Osteocyte (in vitro differentiated cells): ENCODE measurements around the gene ATP8B4. TPM values are rescaled to one million over a fixed set of nuclear protein-coding genes. Genes with fewer than 3 reads are reported as not detected.

Source experiments
- DNase-seq: peaks from one replicate; pipeline ENCODE4 v3.0.0; 2021; ENCODE audit warnings: mixed read lengths; ENCODE audit not compliant: unreplicated experiment; ENCODE audit errors: extremely low spot score
- H3K27ac Mint-ChIP-seq: one replicate; pipeline ENCODE4 v1.8.0; 2021; ENCODE audit warnings: mild to moderate bottlenecking, mixed read lengths; ENCODE audit not compliant: unreplicated experiment
- H3K27me3 Mint-ChIP-seq: one replicate; pipeline ENCODE4 v1.8.0; 2021; ENCODE audit warnings: mixed read lengths; ENCODE audit not compliant: unreplicated experiment
- H3K36me3 Mint-ChIP-seq: one replicate; pipeline ENCODE4 v1.8.0; 2021; ENCODE audit warnings: mixed read lengths; ENCODE audit not compliant: unreplicated experiment
- H3K4me1 Mint-ChIP-seq: one replicate; pipeline ENCODE4 v1.8.0; 2021; ENCODE audit warnings: mixed read lengths; ENCODE audit not compliant: unreplicated experiment
- H3K4me3 Mint-ChIP-seq: one replicate; pipeline ENCODE4 v1.8.0; 2021; ENCODE audit warnings: mild to moderate bottlenecking, moderate library complexity, mixed read lengths; ENCODE audit not compliant: unreplicated experiment
- H3K9me3 Mint-ChIP-seq: one replicate; pipeline ENCODE4 v1.8.0; 2021; ENCODE audit warnings: mixed read lengths; ENCODE audit not compliant: unreplicated experiment
- total RNA-seq: library from RNA; stranded (reverse); gene quantifications from 2 replicates; pipeline ENCODE4 v1.2.1, GENCODE V29; 2021
- TF ChIP-seq, protein P1 (sequence below): fragments of 200-600 bp; sonication (generic); IDR thresholded peaks from 2 replicates; pipeline ENCODE4 v1.5.0; 2021; ENCODE audit warnings: antibody characterized with exemption, mild to moderate bottlenecking, moderate library complexity

Gene ATP8B4
- total RNA-seq, 1 donor from 2014 or later, result not detected

DNA sequence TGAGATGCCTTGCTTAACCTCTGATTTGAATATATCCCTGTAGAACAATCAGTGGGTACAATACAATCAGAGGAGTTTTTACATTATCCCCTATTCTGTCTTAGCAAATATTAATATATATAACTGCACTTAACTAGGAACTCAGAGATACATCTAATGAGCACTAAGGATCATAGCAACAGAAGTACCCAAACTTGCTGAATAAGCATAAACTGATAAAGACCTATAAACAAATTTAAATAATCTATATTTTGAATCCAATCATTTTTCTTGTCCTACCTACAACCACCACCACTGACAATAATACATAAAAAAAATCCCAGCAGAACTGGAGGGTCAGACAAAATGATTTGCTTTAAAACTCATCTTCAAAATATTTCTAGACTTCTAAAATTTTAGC, 106.2 kb downstream of the ATP8B4 start:
- H3K27ac Mint-ChIP-seq, result no peak overlapping the region
- DNase-seq, result no peak
- TF ChIP-seq, protein P1, sequence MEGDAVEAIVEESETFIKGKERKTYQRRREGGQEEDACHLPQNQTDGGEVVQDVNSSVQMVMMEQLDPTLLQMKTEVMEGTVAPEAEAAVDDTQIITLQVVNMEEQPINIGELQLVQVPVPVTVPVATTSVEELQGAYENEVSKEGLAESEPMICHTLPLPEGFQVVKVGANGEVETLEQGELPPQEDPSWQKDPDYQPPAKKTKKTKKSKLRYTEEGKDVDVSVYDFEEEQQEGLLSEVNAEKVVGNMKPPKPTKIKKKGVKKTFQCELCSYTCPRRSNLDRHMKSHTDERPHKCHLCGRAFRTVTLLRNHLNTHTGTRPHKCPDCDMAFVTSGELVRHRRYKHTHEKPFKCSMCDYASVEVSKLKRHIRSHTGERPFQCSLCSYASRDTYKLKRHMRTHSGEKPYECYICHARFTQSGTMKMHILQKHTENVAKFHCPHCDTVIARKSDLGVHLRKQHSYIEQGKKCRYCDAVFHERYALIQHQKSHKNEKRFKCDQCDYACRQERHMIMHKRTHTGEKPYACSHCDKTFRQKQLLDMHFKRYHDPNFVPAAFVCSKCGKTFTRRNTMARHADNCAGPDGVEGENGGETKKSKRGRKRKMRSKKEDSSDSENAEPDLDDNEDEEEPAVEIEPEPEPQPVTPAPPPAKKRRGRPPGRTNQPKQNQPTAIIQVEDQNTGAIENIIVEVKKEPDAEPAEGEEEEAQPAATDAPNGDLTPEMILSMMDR, result no peak
- H3K4me1 Mint-ChIP-seq, result no peaks in the 10 kb centered on the region
- H3K9me3 Mint-ChIP-seq, result no peaks in the 10 kb centered on the region
- peaks cover 36% of the 10 kb centered on the region for H3K27me3 Mint-ChIP-seq
- no peak overlapping the region for H3K4me3 Mint-ChIP-seq
- H3K36me3 Mint-ChIP-seq, result no peaks in the 10 kb centered on the region

DNA sequence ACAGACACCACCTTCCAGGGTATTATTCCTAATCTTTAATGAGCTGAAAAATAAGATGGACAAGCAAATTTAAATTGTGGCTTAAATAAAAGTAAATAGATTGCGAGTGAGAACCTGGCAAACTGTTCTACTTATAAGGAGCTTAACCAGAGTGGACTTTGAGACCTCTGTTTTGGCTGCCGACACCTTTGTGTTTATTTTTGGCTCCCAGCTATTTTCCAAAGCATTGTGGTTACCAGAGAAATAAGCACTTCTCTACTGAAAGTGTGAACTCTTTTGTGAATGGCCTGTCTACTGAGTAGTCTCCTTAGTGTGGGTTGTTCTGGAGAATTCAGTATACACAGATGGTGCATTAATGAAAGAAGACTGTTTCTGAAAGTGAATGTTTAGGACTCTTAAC, 109.4 kb downstream of the ATP8B4 start:
- Mint-ChIP-seq H3K4me1 (no peaks in the 10 kb centered on the region), H3K27ac (no peak overlapping the region), H3K9me3 (no peaks in the 10 kb centered on the region), H3K36me3 (no peaks in the 10 kb centered on the region), H3K27me3 (peaks cover 35% of the 10 kb centered on the region), H3K4me3 (no peak overlapping the region)
- no peak for DNase-seq
- TF ChIP-seq, protein P1, result no peak

DNA sequence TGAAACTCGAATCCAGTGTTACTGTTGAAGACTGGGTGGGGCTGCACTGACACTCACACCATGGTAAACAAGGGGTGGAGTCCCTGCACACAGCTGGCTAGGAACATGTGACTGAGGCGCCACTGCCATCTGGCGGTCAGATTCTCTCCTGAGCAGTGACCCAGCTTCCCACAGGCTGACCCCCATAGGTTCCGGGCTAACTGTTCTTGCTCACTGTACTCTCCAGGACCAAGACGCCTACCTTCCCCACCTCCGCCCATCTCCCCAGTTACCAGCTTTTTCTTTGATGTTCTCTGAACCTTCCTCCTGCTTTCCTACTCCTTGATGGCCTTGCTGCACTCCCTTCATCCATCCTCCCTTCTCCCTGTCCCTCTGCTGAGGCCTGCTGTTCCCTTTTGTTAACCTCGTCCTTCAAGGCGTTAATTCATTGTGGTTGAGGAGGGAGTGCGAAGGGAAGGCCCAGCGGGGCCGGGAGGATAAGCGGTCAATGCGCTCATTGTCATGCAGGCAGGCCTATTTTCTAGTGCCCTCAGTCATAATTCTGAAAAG, 115.2 kb downstream of the ATP8B4 start:
- DNase-seq, result peak; percentile 86
- H3K36me3 Mint-ChIP-seq, result no peaks in the 10 kb centered on the region
- TF ChIP-seq, protein P1, result peak; percentile 76
- no peak overlapping the region for H3K27ac Mint-ChIP-seq
- H3K4me1 Mint-ChIP-seq, result peaks cover 7% of the 10 kb centered on the region
- H3K9me3 Mint-ChIP-seq, result no peaks in the 10 kb centered on the region
- peaks cover 32% of the 10 kb centered on the region for H3K27me3 Mint-ChIP-seq
- H3K4me3 Mint-ChIP-seq, result no peak overlapping the region

DNA sequence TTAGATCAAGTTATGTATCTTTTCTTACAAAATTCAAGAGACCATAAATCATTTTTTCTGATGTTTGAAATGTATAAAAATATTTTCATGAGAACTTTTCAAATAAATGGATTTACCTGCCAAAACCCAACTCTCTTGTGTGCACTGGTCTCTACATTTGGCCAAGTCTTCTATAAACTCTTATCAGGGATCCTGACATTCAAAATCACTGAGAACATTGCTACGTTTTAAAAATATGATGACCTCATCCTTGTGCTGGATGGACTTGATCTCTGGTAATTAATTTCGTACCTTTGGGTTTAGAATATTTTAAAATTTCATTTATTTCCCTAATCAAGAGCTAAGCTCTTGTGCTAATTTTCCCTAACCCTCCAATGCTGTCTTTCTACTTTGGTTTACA, 127.4 kb downstream of the ATP8B4 start:
- peaks cover 19% of the 10 kb centered on the region for H3K27me3 Mint-ChIP-seq
- H3K4me3 Mint-ChIP-seq, result no peak overlapping the region
- no peak for DNase-seq
- no peaks in the 10 kb centered on the region for H3K4me1 Mint-ChIP-seq
- no peaks in the 10 kb centered on the region for H3K9me3 Mint-ChIP-seq
- no peak overlapping the region for H3K27ac Mint-ChIP-seq
- TF ChIP-seq, protein P1, result no peak
- H3K36me3 Mint-ChIP-seq, result no peaks in the 10 kb centered on the region

DNA sequence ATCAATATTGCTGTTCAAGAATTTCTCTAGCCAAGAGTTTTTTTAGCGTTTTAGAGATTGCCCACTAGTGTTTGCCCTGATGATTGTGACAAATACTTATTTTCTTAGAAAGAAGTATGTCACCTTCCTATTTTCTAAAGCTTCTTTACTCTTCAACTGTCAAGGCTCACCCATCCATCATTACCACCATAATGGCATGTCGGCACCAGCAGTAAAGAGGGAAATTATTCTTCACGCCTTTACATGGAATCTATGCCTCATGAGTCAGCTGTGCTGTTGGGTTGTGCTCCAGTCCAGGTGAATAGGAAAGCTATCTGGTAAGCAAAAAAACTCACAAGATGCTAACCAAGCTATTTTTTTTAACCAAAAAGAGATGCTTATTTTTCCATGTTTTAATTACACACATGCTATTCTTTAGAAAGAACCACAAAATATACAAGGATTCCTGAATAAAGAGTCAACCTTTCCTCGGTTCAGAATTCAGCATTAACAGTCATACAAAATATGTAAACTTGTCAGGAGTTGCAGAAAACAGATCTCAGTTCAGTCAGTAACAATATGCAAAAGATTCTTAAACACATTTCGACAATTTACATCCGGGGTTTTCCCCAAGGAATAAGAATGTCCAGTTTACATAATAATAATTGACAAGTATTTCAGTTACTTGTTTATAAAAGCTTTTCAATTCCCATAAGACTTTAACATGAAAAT, 128.0 kb downstream of the ATP8B4 start:
- Mint-ChIP-seq H3K27me3 (peaks cover 19% of the 10 kb centered on the region), H3K27ac (no peak overlapping the region), H3K9me3 (no peaks in the 10 kb centered on the region), H3K4me3 (no peak overlapping the region), H3K4me1 (no peaks in the 10 kb centered on the region), H3K36me3 (no peaks in the 10 kb centered on the region)
- TF ChIP-seq, protein P1, result no peak
- no peak for DNase-seq
